Tibial nerve (tissue), 4 donors: ENCODE data around the gene RGPD6. TPM values are rescaled to one million over a fixed set of nuclear protein-coding genes. Genes with fewer than 3 reads are reported as not detected.
"Not testable (repeated sequence)": the region's sequence is repeated elsewhere in the genome, so short reads cannot be mapped to it uniquely, and the experiment has no call there.

ENCODE experiments used
- DNase-seq, 2 donors: peaks; one replicate each; pipeline ENCODE4 v3.0.0-alpha.2; 2019; ENCODE audit warnings: low spot score in 2 of 2
- H3K27ac ChIP-seq, 4 donors: fragments of 200-600 bp; sonication (generic) in 3 of 4; one replicate each; pipeline ENCODE4 v1.5.1; 2017 to 2019; ENCODE audit warnings: mild to moderate bottlenecking in 1 of 4
- H3K27me3 ChIP-seq, 2 donors: fragments of 200-600 bp; sonication (generic) in 1 of 2; one replicate each; pipeline versions ENCODE4 v1.5.1 to v1.6.0; 2017 to 2019
- H3K36me3 ChIP-seq, 3 donors: fragments of 200-600 bp; sonication (generic); one replicate each; pipeline ENCODE4 v1.5.1; 2018 to 2019
- H3K4me1 ChIP-seq, 4 donors: fragments of 200-600 bp; sonication (generic) in 3 of 4; one replicate each; pipeline ENCODE4 v1.5.1; 2017 to 2019
- H3K4me3 ChIP-seq, 4 donors: fragments of 200-600 bp; sonication (generic) in 3 of 4; one replicate each; pipeline ENCODE4 v1.5.1; 2017 to 2019; ENCODE audit warnings: mild to moderate bottlenecking in 1 of 4, moderate library complexity in 1 of 4
- H3K9me3 ChIP-seq, 4 donors: fragments of 200-600 bp; sonication (generic) in 3 of 4; one replicate each; pipeline ENCODE4 v1.5.1; 2017 to 2019
- WGBS, 2 donors: methylation state at CpG; one replicate each; pipeline ENCODE4 v1.1.5; 2018; 5-methylcytosine and 5-hydroxymethylcytosine counted together
- total RNA-seq, 4 donors: library from RNA; depleted of rRNA; stranded (reverse); fragments of >200 nt; gene quantifications; one replicate each; pipeline ENCODE4 v1.1.0, GENCODE V29; 2016

The RGPD6 gene
- total RNA-seq, 4 donors from 2014 or later = 45.9 to 64.0 (median 51.8) TPM

DNA sequence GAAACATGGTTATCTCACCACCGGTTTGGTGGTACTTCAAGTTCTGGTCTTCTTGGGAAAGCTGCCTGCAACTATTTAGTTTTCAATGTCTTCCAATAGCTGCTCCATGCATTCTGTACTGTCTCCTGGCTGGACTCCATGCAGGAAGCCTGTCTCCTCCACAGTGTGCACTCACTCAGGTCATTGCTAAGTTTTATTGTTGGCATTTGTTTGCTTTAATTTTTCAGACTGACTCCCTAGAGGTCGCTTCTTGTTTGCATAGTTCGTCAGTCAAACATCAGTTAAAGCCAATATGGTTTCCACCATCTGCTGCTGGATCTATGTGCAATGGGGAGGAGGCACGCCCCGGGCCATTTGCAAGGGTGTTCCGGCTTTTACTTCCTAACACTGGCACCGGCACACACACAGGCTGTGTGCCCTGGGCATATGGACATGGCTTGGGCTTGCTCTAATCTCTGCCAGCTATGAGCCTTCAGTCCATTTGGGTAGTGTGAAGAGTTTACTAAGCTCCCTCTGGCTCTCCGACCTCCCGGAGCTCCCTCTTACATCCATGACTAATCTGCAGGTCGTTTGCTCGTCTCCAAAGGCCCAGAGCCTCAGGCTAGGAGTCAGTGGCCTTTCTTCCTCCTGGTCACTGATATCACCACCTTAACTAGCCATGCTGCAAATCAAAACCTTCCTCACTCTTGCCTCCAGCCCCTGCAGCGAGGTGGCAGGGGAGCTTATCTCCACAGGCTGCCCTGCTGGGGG lies 2.4 kb upstream of the RGPD6 start:
- not testable (repeated sequence) for DNase-seq, H3K27me3 ChIP-seq, H3K4me1 ChIP-seq, H3K36me3 ChIP-seq, H3K4me3 ChIP-seq, H3K27ac ChIP-seq, H3K9me3 ChIP-seq
- WGBS, 2 donors = no CpG with 5 or more reads among the region's 12 CpGs

DNA sequence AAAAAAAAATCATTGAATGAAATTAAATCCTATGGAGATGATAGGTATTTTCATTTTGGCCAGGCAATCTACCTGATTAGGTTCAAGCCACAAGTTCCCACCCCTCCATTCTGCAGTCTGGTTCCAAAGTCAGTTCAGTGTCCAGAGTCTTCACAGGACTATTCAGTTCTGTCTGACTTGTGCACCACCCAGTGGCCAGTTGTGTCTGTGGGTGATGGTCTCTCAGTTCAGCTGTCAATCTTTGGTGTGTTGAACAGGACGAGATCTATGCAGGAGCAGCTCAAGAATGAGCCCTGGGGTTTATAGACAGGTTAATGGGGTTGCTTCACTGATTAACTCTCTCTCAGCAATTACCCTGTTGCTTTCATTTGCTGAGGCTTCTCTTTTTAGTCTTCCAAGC lies 1.4 kb upstream of the RGPD6 start:
- H3K27me3 ChIP-seq, H3K27ac ChIP-seq, H3K4me1 ChIP-seq, H3K9me3 ChIP-seq, H3K4me3 ChIP-seq, DNase-seq, H3K36me3 ChIP-seq: not testable (repeated sequence)
- WGBS, 2 donors = no CpG with 5 or more reads among the region's 1 CpG

DNA sequence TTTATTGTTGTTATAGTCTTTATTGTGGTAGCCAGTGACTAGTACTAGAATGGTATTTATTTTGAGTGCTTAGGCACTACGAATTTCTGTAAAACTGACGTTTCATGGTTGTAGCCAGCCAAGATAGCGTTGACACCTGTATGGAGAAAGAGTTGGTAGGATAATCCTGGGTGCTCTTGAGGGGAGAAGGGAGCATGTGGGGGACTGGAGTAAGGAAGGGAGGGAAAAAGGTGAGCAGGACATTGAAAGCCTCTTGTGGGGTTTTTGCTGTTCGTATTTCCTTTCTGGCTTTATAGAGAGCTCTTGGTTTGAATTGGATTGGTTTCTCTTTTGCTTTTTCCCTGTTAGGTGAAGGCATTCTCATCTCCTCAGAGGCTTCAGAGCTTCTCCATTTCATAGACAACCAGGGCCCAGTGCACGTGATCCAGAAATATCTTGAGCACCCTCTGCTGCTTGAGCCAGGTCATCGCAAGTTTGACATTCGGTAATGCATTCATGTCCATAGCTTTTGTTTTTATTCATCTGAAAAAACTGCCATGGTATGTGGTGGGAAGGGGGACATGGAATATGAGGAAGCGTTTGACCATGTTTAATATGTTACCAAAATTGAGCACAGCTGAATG lies 77.2 kb downstream of the RGPD6 start:
- H3K27ac ChIP-seq, H3K4me3 ChIP-seq, H3K4me1 ChIP-seq, H3K27me3 ChIP-seq, H3K9me3 ChIP-seq, H3K36me3 ChIP-seq, DNase-seq: not testable (repeated sequence)
- WGBS, 2 donors = no CpG with 5 or more reads among the region's 8 CpGs

DNA sequence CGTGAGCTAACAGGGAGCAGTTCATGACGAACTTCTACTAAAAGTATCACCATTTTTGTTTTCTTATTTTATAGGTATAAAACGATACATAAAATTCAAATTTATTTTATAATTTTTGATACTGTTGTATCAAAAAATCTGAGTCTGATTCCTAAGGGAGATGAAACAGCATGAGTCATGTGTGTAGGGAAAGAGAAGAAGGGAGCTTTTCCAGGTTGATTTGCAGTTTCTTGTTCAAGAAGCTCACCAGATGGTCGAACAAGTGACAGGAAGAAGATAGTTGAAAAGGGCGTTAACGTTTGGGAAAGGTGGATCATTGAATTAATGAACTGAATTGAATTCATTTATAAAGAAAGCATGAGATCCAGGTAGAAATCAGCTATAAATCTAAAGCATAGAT lies 81.0 kb downstream of the RGPD6 start:
- not testable (repeated sequence) for H3K9me3 ChIP-seq, H3K27me3 ChIP-seq, H3K4me3 ChIP-seq, H3K36me3 ChIP-seq, DNase-seq, H3K4me1 ChIP-seq, H3K27ac ChIP-seq
- WGBS, 2 donors = no CpG with 5 or more reads among the region's 6 CpGs

DNA sequence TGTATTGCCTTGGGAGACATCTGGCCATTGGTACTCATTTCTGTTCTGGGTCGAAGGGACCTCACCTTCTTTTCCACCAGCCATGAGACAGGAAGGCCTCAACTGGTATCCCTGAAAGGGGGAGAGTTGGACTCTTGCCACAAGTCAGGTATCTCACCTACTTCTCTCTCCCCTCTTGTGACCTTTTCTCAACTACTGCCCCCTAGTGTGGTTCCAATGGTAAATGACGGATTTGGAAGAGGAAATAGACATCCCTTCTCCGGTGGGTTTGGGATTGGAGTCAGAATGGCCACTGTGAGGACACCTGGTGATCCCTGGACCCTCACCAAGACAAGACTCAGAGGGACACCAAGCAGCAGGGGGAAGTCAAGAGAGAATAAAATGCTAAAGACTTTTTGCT lies 82.5 kb downstream of the RGPD6 start:
- not testable (repeated sequence) for H3K27me3 ChIP-seq, DNase-seq, H3K4me3 ChIP-seq, H3K36me3 ChIP-seq, H3K27ac ChIP-seq, H3K4me1 ChIP-seq, H3K9me3 ChIP-seq
- no CpG with 5 or more reads among the region's 3 CpGs for WGBS, 2 donors

DNA sequence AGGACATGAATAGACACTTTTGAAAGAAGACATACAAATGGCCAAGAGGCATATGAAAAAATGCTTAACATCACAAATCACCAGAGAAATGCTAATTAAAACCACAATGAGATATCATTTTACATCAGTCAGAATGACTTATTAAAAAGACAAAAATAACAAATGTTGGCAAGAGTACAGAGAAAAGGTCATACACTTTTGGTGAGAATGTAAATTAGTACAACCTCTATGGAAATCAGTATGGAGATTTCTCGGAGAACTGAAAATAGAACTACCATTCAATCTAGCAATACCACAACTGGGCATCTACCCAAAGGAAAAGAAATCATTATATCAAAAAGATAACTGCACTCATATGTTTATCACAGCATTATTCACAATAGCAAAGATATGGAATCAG lies 88.0 kb downstream of the RGPD6 start:
- no CpG with 5 or more reads among the region's 1 CpG for WGBS, 2 donors
- not testable (repeated sequence) for H3K9me3 ChIP-seq

DNA sequence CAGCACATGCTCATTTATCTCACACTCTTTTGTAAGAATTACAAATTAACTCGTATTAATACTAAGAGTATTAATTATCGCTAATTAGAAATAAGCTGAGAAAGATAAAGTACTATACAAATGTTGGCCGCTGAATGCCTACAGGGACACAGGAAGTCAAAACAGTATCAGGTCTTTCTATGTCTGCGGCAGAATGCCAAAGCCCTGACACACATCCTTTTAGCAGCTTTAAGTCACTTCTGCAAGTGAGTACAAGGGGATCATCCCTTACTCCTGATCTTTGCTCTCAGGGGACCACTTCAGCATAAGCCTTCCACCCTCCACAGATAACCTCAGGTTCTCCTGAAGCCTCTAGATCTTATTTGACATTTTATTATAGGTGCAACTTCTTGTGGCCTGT lies 94.3 kb downstream of the RGPD6 start:
- DNase-seq, H3K4me1 ChIP-seq, H3K27ac ChIP-seq, H3K9me3 ChIP-seq, H3K36me3 ChIP-seq, H3K27me3 ChIP-seq, H3K4me3 ChIP-seq: not testable (repeated sequence)
- WGBS, 2 donors = no CpG with 5 or more reads among the region's 4 CpGs

More for the DNA sequence above, 88.0 kb downstream of the RGPD6 start:
- not testable (repeated sequence) for H3K4me3 ChIP-seq, DNase-seq, H3K27ac ChIP-seq, H3K4me1 ChIP-seq, H3K27me3 ChIP-seq, H3K36me3 ChIP-seq

DNA sequence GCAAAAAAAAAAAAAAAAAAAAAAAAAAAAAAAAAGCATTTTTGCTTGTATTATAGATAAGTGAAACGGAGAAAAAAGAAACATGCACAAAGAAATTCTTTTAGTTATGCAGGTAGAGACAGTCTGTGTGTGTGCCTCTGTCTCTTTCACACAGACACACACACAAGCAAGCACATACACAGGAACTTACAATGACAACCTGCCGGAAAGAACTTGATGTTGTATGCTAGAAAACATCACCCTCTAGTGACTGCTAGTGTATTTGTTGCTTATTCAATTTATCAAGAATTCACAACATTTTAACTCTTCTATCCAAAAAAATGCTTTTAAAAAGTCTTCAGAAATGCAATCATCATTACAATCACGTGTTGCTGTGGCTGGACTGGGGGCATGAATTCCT lies 95.8 kb downstream of the RGPD6 start:
- not testable (repeated sequence) for H3K9me3 ChIP-seq, H3K4me1 ChIP-seq, H3K4me3 ChIP-seq, DNase-seq, H3K36me3 ChIP-seq, H3K27me3 ChIP-seq, H3K27ac ChIP-seq
- WGBS, 2 donors = no CpG with 5 or more reads among the region's 3 CpGs

DNA sequence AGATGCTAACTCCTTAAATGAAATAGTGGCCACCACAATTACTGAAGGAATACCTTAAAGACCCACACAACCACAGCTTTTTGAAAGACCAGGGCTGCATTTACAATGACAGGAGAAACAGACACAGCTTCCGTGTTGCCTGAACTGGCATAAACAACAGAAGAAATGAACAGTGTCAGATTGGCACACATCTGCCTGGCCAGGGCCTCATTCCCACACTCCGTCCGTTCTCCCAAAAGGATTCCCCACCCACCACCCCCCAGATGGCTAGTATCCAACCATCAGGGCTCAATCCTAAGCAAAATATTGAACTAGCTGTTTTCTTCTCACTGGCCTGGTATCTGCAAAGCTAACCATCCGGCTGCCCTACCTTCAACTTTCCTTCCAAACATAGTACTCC lies 96.9 kb downstream of the RGPD6 start:
- no CpG with 5 or more reads among the region's 4 CpGs for WGBS, 2 donors
- not testable (repeated sequence) for H3K9me3 ChIP-seq, H3K27me3 ChIP-seq, H3K4me3 ChIP-seq, H3K36me3 ChIP-seq, H3K27ac ChIP-seq, H3K4me1 ChIP-seq, DNase-seq

DNA sequence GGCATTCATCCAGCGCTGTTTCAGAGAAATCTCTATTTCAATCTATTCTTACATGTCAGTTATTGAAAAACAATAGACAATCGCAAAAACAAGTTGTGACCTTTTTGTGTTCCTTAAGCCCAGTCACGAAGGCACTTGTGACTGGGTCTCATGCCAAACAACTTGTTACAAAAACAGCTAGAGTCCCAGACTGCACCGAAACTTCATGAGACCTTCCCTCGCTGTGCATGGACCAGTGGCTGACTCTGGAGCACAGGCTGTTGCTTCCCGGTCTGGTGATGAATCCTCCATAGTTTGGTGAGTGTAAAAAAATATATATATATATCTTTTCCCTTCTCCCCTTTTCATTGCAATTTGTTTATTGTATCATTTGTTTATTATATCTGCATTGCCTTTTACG lies 99.7 kb downstream of the RGPD6 start:
- H3K9me3 ChIP-seq, DNase-seq: not testable (repeated sequence)
- WGBS, 2 donors = no CpG with 5 or more reads among the region's 7 CpGs

DNA sequence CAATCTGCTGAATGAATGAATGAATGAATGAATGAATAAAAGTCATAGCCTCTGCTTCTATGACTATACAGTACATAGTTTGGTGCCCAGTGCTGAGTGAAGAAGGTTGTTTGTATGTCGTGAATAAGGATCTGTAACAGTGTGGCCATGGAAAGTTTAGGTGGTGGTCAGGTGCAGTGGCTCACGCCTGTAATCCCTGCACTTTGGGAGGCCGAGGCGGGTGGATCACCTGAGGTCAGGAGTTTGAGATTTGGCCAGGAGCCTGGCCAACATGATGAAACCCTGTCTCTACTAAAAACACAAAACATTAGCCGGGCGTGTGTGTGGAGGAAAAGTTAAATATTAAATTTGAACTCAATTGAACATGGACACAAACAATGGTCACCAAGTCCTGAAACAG lies 100.1 kb downstream of the RGPD6 start:
- H3K27ac ChIP-seq, DNase-seq, H3K27me3 ChIP-seq, H3K4me1 ChIP-seq, H3K4me3 ChIP-seq, H3K36me3 ChIP-seq, H3K9me3 ChIP-seq: not testable (repeated sequence)
- WGBS, 2 donors = no CpG with 5 or more reads among the region's 6 CpGs

More for the DNA sequence above, 99.7 kb downstream of the RGPD6 start:
- H3K36me3 ChIP-seq, H3K4me3 ChIP-seq, H3K27ac ChIP-seq, H3K27me3 ChIP-seq, H3K4me1 ChIP-seq: not testable (repeated sequence)

DNA sequence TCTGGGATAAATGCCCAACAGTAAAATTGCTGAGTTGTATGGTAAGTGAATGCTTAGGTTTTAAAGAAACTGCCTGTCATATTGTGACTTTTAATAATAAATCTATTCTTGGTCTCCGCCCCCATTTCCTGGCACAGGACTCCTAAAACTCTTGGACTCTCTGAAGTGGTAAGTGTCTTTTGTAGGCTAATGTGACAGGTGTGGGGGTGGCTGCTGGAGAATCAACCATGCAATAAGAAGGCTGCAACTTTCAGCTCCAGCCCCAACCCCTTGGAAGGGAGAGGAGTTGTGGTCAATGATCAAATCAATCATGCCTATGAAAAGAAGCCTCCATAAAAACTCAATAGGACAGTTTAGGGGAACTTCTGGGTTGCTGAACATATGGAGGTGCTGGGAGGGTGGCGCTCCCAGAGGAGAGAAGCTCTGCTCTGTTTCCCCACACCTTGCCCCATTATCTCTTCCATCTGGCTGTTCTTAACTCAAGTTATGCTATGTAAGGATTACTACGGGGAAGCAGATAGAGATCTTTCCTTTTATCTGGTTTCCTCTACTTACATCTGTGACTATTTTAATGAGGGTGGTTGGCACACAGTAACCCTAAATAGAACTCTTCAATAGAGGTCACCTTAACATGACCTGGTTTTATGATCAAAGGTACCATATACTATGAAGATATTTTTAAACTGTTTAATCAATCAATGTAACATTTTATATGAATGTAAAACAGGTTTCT lies 101.2 kb downstream of the RGPD6 start:
- H3K27ac ChIP-seq, H3K36me3 ChIP-seq, DNase-seq, H3K27me3 ChIP-seq, H3K4me1 ChIP-seq, H3K4me3 ChIP-seq, H3K9me3 ChIP-seq: not testable (repeated sequence)
- no CpG with 5 or more reads among the region's 3 CpGs for WGBS, 2 donors

DNA sequence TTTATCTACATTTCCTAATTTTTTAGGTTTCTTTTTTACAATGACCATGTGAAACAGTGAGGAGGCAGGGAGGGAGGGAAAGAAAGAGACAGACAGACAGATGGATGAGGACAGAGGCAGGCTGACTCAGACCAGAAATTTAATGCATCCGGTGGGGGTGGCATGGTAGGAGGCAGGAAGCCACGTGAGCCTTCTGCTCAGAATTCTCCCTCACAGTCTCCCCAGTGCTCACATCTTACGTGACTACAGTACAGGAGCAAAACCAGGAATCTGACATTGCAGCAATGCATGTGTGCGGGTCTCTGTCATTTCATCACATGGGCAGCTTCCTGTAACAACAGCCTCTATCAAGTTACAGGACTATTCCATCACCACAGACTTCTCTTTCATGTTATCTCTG lies 102.1 kb downstream of the RGPD6 start:
- not testable (repeated sequence) for H3K27me3 ChIP-seq, H3K36me3 ChIP-seq, H3K4me1 ChIP-seq, H3K27ac ChIP-seq, DNase-seq, H3K9me3 ChIP-seq, H3K4me3 ChIP-seq
- WGBS, 2 donors = no CpG with 5 or more reads among the region's 4 CpGs

DNA sequence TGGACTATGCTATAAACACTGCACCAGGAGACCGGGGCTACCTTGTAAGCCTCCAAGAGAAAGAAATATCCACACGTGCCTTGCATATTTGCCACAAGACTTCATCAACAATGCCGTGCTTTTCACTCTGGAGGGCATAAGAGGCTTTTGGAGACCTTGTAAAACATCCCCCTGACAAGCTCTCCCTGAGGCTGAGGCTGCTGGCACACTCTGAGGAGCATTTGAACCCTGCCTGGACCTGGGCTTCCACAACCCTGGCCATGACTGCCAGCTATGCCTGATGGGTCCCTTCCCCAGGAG lies 104.0 kb downstream of the RGPD6 start:
- DNase-seq, H3K27ac ChIP-seq, H3K36me3 ChIP-seq, H3K9me3 ChIP-seq, H3K4me1 ChIP-seq, H3K4me3 ChIP-seq, H3K27me3 ChIP-seq: not testable (repeated sequence)
- WGBS, 2 donors = no CpG with 5 or more reads among the region's 3 CpGs
